GM21717 (cell line): Measurements from ENCODE around the gene HNRNPM.

Experiments
- ATAC-seq: cut with Tn5 transposase; IDR thresholded peaks from one replicate; pipeline ENCODE4 v1.9.1; 2021; ENCODE audit warnings: mild to moderate bottlenecking, moderate library complexity; ENCODE audit not compliant: unreplicated experiment

HNRNPM gene

DNA sequence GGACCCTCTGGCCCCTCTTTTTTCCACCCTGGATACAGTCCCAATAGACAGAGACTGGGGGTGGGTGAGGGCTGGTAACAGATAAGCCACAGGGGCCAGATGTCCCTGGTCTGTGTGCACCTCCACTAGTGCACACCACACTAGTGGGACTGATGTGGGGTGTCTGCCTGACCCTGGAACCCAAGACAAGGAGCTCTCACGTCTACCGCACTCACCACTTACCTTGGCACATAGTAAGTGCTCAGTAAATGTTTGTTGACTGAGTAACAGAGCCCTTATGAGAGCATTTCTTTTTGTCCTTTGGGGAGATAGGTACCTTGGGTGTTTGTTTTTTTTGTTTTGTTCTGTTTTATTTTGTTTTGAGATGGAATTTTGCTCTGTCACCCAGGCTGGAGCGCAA, 92.3 kb downstream of the HNRNPM start:
- ATAC-seq: no peak
